GM12878 (cell line): Measurements from ENCODE around the gene GPRC5C.

ENCODE experiments used
- BMI1 ChIP-seq: fragments of 450-650 bp; IDR thresholded peaks from 2 replicates; pipeline ENCODE4 v1.6.1; 2016; ENCODE audit warnings: mild to moderate bottlenecking, moderate library complexity, borderline replicate concordance
- CEBPB ChIP-seq, 2 experiments: fragments of 150-350 bp in 1 of 2; IDR thresholded peaks; 2 replicates each; pipeline ENCODE4 v1.6.1; 2012 to 2014; ENCODE audit warnings: low read depth in 2 of 2, low read length in 2 of 2, borderline replicate concordance in 1 of 2, inconsistent platforms in 1 of 2
- CEBPZ ChIP-seq: fragments of 150-350 bp; IDR thresholded peaks from 2 replicates; pipeline ENCODE4 v1.6.1; 2016; ENCODE audit warnings: low read depth, low read length
- JUND ChIP-seq: IDR thresholded peaks from 2 replicates; pipeline ENCODE4 v1.6.1; 2012; ENCODE audit warnings: low read depth, mild to moderate bottlenecking, low read length, improper control_type of control experiment, moderate library complexity
- MEF2B ChIP-seq: fragments of 450-650 bp; IDR thresholded peaks from 2 replicates; pipeline ENCODE4 v1.6.1; 2018; ENCODE audit warnings: mild to moderate bottlenecking, moderate library complexity; ENCODE audit not compliant: partially characterized antibody, poor library complexity, severe bottlenecking
- NBN ChIP-seq: fragments of 450-650 bp; IDR thresholded peaks from 2 replicates; pipeline ENCODE4 v1.6.1; 2016
- POLR2A ChIP-seq: IDR thresholded peaks from 2 replicates; pipeline ENCODE4 v1.6.1; 2011; ENCODE audit warnings: low read depth, mild to moderate bottlenecking, low read length
- SIN3A ChIP-seq: IDR thresholded peaks from 2 replicates; pipeline ENCODE4 v1.6.1; 2012; ENCODE audit warnings: low read depth, low read length, improper control_type of control experiment
- SP1 ChIP-seq: IDR thresholded peaks from one replicate; pipeline ENCODE4 v1.6.1; 2011; ENCODE audit warnings: low read depth, low read length
- SPI1 ChIP-seq: IDR thresholded peaks from 2 replicates; pipeline ENCODE4 v1.6.1; 2011; ENCODE audit warnings: low read depth, mild to moderate bottlenecking, low read length, moderate library complexity, borderline replicate concordance; ENCODE audit not compliant: insufficient read depth
- SRF ChIP-seq, 2 experiments: IDR thresholded peaks; 2 replicates each; pipeline ENCODE4 v1.6.1; 2011; ENCODE audit warnings: low read depth in 2 of 2, low read length in 2 of 2, mild to moderate bottlenecking in 1 of 2, moderate library complexity in 1 of 2
- WRNIP1 ChIP-seq: IDR thresholded peaks from 2 replicates; pipeline ENCODE4 v1.6.1; 2011; ENCODE audit warnings: low read depth, low read length, improper control_type of control experiment, borderline replicate concordance
- ZNF592 ChIP-seq: fragments of 450-650 bp; IDR thresholded peaks from 2 replicates; pipeline ENCODE4 v1.6.1; 2017; ENCODE audit warnings: mild to moderate bottlenecking, moderate library complexity

GRCh38 chr17:74442670-74443515, 11.0 kb downstream of the GPRC5C start:
- TF ChIP-seq JUND = no peak
- TF ChIP-seq NBN = no peak
- no peak for TF ChIP-seq CEBPZ
- no peak for TF ChIP-seq MEF2B
- no peak for TF ChIP-seq SP1
- TF ChIP-seq POLR2A = no peak
- no peak for TF ChIP-seq SIN3A
- TF ChIP-seq WRNIP1 = no peak
- TF ChIP-seq ZNF592 = no peak
- TF ChIP-seq BMI1 = no peak
- no peak for TF ChIP-seq SRF (IDR thresholded peaks at IDR 0.05; ENCODE audit: low read depth in 2 of 2, low read length in 2 of 2)
- TF ChIP-seq CEBPB (IDR thresholded peaks at IDR 0.05; ENCODE audit: borderline replicate concordance in 1 of 2, low read depth in 2 of 2, low read length in 2 of 2) = no peak
- TF ChIP-seq SPI1 = no peak
